Activated naive CD4-positive, alpha-beta T cell (primary cell): ENCODE data around the gene PRPSAP2.

ENCODE experiments used
- DNase-seq, 4 experiments: peaks; one replicate each; lab custom pipeline; 2025; lab: John Stamatoyannopoulos, UW

PRPSAP2 gene

GRCh38 chr17:18962494-18962815, 104.5 kb downstream of the PRPSAP2 start:
- no peak for DNase-seq

- no peak for DNase-seq
Observed at GRCh38 chr17:18963126-18964017, 105.4 kb downstream of the PRPSAP2 start.

GRCh38 chr17:18964018-18964351, 106.1 kb downstream of the PRPSAP2 start:
- no peak for DNase-seq

- no peak for DNase-seq
Observed at GRCh38 chr17:18964550-18964949, 106.6 kb downstream of the PRPSAP2 start.

- DNase-seq: no peak
Observed at GRCh38 chr17:18965530-18966236, 107.8 kb downstream of the PRPSAP2 start.

GRCh38 chr17:18966831-18967624, 109.1 kb downstream of the PRPSAP2 start:
- DNase-seq: no peak

GRCh38 chr17:18967916-18968315, 110.0 kb downstream of the PRPSAP2 start:
- DNase-seq: no peak

- DNase-seq: no peak
Observed at GRCh38 chr17:18968345-18968744, 110.4 kb downstream of the PRPSAP2 start.

- no peak for DNase-seq
Observed at GRCh38 chr17:18968945-18969887, 111.3 kb downstream of the PRPSAP2 start.

GRCh38 chr17:18970582-18971480, 112.9 kb downstream of the PRPSAP2 start:
- DNase-seq: no peak

- no peak for DNase-seq
Observed at GRCh38 chr17:18971801-18972200, 113.9 kb downstream of the PRPSAP2 start.

- DNase-seq: no peak
Observed at GRCh38 chr17:18974407-18975149, 116.6 kb downstream of the PRPSAP2 start.

- no peak for DNase-seq
Observed at GRCh38 chr17:18975597-18975996, 117.7 kb downstream of the PRPSAP2 start.

- DNase-seq: no peak
Observed at GRCh38 chr17:18976201-18976600, 118.3 kb downstream of the PRPSAP2 start.

GRCh38 chr17:18977021-18977420, 119.1 kb downstream of the PRPSAP2 start:
- DNase-seq: no peak

- DNase-seq: no peak
Observed at GRCh38 chr17:18977646-18978045, 119.7 kb downstream of the PRPSAP2 start.

- no peak for DNase-seq
Observed at GRCh38 chr17:18978050-18978449, 120.1 kb downstream of the PRPSAP2 start.

- no peak for DNase-seq
Observed at GRCh38 chr17:18978655-18979054, 120.7 kb downstream of the PRPSAP2 start.
